CD4-positive, alpha-beta T cell treated with Interleukin-6 at 100 ng/mL for 8 hours (primary cell): ENCODE data around the gene MREG.
"Not testable (repeated sequence)": the region's sequence is repeated elsewhere in the genome, so short reads cannot be mapped to it uniquely, and the experiment has no call there.

Experiments used
- DNase-seq: peaks from one replicate; pipeline ENCODE4 v3.0.0-alpha.2; 2020; ENCODE audit warnings: mixed read lengths, low spot score

Gene MREG

DNA sequence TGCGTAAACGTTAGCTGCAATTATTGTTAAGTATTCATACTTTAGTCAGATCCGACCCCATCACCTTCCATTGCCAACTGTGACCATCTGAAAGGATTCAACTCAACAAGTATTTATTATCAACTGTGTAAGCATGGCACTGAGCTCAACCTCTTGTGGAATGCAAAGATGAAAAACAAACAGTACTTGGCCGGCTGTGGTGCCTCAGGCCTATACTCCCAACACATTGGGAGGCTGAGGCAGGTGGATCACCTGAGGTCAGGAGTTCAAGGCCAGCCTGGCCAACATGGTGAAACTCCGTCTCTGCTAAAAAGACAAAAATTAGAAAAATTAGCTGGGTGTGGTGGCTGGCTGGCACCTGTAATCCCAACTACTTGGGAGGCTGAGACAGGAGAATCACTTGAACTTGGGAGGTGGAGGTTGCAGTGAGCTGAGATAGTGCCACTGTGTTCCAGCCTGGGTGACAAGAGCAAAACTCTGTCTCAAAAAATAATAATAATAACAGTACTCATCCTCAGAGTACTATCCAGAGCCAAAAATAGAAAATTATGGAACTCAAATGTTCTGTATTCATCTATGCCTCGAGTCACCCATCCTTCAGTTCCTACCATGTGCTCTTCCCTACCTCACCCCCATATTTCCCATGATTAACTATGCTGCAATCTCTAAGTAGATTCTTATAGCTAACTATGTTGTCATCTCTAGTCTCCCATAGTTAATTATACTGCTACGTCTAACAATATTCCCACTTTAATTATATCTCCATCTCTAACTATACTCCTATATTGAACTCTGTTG, 8.6 kb upstream of the MREG start:
- DNase-seq: no peak

DNA sequence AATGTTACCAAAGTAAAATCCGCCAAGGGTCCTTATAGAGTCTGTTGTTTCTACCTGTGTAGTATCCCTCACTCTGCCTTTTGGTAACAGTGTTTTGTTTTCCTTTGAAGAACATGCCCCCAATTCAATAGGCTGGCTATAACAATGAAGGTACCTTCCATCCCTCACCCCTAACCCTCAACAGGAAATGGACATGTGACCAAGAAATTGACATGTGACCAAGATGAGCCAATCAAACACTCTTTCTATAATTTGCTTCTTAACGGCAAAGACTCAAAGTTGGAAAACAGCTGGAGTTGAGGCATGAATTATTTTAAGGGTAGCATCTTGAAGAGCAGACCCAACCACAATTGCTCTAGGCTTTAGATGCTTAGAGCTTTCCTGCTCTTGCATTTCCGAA, 5.4 kb upstream of the MREG start:
- DNase-seq: no peak

GRCh38 chr2:216017365-216017764, 4.0 kb upstream of the MREG start:
- peak; percentile 19 for DNase-seq

GRCh38 chr2:216016581-216016980, 3.2 kb upstream of the MREG start:
- DNase-seq: peak; percentile 20

GRCh38 chr2:216015722-216016464, 2.5 kb upstream of the MREG start:
- peak; percentile 53 for DNase-seq

GRCh38 chr2:216014986-216015385, 1.6 kb upstream of the MREG start:
- no peak for DNase-seq

DNA sequence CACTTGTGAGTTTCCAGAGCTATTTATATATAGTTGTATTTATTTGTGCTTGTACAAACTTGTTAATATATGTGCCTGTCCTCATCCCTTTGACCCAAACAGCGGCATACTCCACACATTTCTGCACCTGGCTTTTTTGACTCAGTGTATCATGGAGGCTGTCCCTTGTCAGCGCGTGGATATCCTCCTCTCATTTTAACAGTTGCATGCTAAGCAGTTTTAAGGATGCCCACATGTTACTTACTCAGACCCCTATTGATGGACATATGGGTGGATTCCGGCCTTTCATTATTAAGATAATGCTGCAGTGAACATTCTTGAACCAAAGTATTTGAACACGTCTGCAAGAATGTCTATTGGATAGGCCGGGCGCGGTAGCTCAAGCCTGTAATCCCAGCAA, 655 bp upstream of the MREG start:
- no peak for DNase-seq

GRCh38 chr2:216012830-216013079, 596 bp downstream of the MREG start:
- no peak for DNase-seq

DNA sequence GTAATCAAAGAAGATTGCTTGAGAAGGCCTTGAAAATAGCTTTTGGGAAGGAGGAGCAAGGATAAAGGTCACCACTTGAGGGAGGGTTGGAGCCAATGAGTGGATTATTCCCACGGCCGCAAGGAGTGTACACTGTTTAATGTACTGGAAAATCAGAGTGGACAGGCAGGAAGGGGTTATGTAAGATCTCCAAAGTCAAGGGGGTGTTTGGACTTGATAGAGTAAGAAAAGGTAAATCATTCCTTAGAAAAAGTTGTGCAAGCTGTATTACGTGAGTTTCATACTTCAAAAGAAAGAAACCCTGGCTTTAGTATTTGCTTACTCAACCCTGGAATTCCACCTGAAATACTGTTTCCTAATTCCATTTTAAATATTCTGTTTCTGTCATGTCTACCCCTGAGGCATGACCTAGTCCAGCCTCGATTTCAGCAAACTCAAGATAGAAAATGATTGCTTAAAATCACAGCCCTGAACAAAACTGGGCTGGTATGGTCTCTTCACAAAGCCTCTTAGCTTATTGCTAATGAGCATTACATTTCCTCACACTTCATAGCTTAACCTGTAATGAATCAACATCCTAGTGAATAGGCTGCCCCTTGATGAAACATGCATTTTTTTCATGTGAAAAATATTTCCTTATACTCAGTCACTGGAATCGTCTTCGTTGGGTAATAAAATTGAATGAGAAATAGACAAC, 1.1 kb downstream of the MREG start:
- DNase-seq: no peak

- DNase-seq: not testable (repeated sequence)
Observed at GRCh38 chr2:216009215-216009614, 4.1 kb downstream of the MREG start.

- DNase-seq: no peak
Observed at GRCh38 chr2:216008387-216008786, 5.0 kb downstream of the MREG start.

GRCh38 chr2:216006164-216006663, 7.1 kb downstream of the MREG start:
- DNase-seq: peak; percentile 40

GRCh38 chr2:216004697-216005283, 8.6 kb downstream of the MREG start:
- DNase-seq: no peak

DNA sequence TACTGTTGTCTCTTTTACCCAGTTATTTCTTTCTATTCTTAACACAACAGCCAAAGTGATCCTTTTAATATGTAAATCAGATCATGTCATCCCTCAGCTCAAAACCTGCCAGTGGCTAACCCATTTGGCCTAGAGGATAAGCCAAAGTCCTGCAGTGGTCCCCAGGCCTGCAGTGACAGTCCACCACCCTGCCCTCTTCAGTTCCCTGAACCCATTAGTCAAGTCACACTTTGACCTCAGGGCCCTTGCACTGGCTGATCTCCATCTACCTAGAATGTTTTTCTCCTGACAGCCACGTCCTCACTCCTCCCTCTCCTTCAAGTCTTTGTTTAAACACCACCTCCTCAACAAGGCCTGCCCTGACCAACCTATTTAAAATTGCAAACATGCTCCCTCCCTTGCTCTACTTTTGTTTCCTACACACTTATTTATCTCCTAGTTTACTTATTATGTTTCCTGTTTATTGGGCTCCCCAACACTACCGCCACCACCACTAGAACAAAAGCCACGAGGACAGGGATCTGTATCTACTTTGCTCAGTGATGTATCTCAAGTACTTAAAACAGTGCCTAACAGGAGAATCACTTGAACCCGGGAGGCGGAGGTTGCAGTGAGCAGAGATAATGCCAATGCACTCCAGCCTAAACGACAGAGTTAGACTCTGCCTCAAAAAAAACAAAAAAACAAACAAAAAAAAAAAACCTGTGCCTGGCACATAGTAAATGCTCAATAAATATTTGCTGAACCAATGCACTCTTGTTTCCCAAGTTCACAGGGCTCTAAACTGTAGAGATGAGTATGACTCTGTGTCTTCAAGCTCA, 9.3 kb downstream of the MREG start:
- DNase-seq: no peak

DNA sequence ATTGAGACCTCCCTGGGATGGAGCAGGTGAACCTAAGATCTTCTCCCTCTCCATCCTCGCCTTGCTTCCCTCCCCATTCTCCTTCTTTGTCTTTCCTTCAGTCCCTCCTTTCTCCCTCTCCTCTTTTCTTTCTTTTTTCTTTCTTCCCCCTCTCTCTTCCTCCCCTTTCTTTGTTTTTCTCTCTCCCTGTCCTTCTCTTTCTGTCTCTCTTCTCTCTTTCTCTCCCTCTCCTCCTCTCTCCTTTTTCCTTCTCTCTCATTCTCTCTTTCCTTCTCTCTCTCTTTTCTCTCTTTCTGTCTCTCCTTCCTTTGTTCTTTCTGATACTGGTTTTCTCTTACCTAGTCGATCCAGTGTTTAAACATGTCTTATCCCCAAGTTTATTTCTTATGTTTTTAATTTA, 10.7 kb downstream of the MREG start:
- no peak for DNase-seq

DNA sequence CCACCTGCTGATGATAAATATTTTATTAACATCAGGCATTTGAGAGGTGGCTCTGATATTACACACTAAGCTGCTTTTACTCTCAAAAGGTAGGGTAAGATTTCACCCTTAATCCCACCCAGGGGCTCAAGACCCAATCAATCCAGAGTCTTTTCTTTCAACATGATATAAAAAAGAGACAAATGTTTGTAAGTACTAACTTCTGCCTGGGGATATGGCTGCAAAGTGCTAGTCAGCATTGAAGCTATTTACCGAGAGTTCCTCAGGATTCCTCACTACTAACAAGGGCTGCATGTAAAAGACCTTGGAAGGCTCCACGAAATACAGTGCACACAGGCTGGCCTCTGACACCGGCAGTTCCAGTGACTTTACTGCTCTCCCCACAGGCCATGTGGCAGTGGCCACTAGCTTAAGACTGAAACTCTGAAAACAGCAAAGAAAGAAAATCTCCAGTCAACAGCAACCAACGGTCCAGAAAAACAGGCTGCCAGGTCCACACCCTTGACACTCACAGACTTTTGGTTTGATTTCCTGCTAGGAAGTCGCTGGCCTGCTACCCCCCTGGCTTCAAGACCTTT, 11.2 kb downstream of the MREG start:
- DNase-seq: no peak

DNA sequence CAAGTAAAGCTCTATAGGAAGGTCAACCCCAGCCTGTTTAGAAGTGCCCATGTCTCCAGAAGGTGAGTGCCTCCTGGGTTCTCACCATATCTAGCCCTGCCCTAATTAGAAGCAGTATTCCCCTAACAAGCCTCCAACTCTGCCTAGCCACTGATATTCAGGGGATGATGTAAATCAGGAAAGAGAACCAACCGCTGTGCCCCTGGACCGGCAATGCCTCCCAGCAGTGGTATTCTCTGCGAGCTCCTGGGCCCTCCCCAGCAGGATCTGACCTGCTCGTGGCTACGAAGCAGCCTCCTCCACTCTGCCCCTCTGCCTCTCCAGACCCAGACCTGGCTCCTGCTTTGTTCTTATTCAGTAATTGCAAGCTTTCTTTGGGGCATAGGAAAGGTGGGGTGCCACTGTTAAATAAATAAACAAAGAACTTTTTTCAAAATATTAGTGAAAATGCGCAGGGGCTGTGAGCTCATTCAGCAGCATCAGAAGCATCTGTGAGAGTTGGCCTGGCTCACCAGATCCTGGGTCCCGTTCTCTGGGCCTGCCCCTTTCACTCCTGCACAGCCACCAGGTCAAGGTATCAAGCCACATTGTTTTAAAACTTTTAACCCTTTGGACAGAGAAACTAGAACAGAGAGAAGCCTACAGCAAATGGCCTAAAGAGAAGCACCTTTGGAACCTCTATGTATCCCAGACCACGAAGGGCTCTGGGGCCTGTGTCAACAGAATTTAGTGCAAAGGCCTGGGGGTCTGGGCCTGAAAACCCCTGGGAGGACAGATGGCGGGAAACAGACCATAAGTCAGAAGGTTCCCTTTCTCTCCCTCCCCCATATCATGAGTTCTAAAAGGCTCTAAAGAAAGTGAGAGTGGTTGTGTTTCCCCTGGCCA, 11.9 kb downstream of the MREG start:
- no peak for DNase-seq

DNA sequence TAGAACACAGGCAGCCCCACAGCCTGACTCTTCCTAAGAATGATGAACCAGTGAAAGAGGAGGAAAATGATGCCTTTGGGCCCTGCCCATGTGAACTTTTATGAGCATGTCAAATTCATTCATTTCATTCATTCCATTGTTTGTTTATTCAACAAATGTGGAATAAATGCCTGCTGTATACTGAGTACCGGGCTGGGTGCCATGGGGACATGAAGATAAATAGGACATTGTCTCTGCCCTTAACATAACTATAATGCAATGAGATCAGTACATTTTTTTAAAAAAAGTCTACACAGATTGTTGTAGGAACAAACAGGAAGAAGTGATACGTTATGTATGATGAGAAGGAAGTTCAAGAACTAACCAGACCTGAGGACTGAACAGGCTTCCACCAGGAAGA, 14.7 kb downstream of the MREG start:
- DNase-seq: no peak

- no peak for DNase-seq
Observed at GRCh38 chr2:215997219-215997618, 16.1 kb downstream of the MREG start.

- no peak for DNase-seq
Observed at GRCh38 chr2:215994911-215995310, 18.4 kb downstream of the MREG start.
